Tibial nerve (tissue), 4 donors: ENCODE measurements around the gene OTUD7B. TPM values are rescaled to one million over a fixed set of nuclear protein-coding genes. Genes with fewer than 3 reads are reported as not detected.

Experiments
- DNase-seq, 2 donors: peaks; one replicate each; pipeline ENCODE4 v3.0.0-alpha.2; 2019; ENCODE audit warnings: low spot score in 2 of 2
- H3K27ac ChIP-seq, 4 donors: fragments of 200-600 bp; sonication (generic) in 3 of 4; one replicate each; pipeline ENCODE4 v1.5.1; 2017 to 2019; ENCODE audit warnings: mild to moderate bottlenecking in 1 of 4
- H3K27me3 ChIP-seq, 2 donors: fragments of 200-600 bp; sonication (generic) in 1 of 2; one replicate each; pipeline versions ENCODE4 v1.5.1 to v1.6.0; 2017 to 2019
- H3K36me3 ChIP-seq, 3 donors: fragments of 200-600 bp; sonication (generic); one replicate each; pipeline ENCODE4 v1.5.1; 2018 to 2019
- H3K4me1 ChIP-seq, 4 donors: fragments of 200-600 bp; sonication (generic) in 3 of 4; one replicate each; pipeline ENCODE4 v1.5.1; 2017 to 2019
- H3K4me3 ChIP-seq, 4 donors: fragments of 200-600 bp; sonication (generic) in 3 of 4; one replicate each; pipeline ENCODE4 v1.5.1; 2017 to 2019; ENCODE audit warnings: mild to moderate bottlenecking in 1 of 4, moderate library complexity in 1 of 4
- H3K9me3 ChIP-seq, 4 donors: fragments of 200-600 bp; sonication (generic) in 3 of 4; one replicate each; pipeline ENCODE4 v1.5.1; 2017 to 2019
- EP300 ChIP-seq, 2 donors: sonication (generic); formaldehyde crosslinking; IDR thresholded peaks; one replicate each; pipeline ENCODE4 v1.6.1; 2017; ENCODE audit warnings: antibody characterized with exemption in 2 of 2, mild to moderate bottlenecking in 1 of 2
- POLR2A ChIP-seq, 2 donors: fragments of 450-650 bp; IDR thresholded peaks; one replicate each; pipeline ENCODE4 v1.6.1; 2017; ENCODE audit warnings: antibody characterized with exemption in 2 of 2, mild to moderate bottlenecking in 2 of 2, moderate library complexity in 2 of 2
- WGBS, 2 donors: methylation state at CpG; one replicate each; pipeline ENCODE4 v1.1.5; 2018; 5-methylcytosine and 5-hydroxymethylcytosine counted together
- total RNA-seq, 4 donors: library from RNA; depleted of rRNA; stranded (reverse); fragments of >200 nt; gene quantifications; one replicate each; pipeline ENCODE4 v1.1.0, GENCODE V29; 2016
- TF ChIP-seq, protein P1 (sequence below), 5 experiments: fragments of 200-600 bp in 3 of 5; fragments of 450-650 bp in 2 of 5; sonication (generic) in 3 of 5; IDR thresholded peaks; one replicate each; pipeline ENCODE4 v1.5.1; 2016 to 2019; ENCODE audit warnings: antibody characterized with exemption in 5 of 5, mild to moderate bottlenecking in 3 of 5, moderate library complexity in 2 of 5

Gene OTUD7B
- total RNA-seq, 4 donors from 2014 or later, result 54.3 to 84.6 (median 80.1) TPM

DNA sequence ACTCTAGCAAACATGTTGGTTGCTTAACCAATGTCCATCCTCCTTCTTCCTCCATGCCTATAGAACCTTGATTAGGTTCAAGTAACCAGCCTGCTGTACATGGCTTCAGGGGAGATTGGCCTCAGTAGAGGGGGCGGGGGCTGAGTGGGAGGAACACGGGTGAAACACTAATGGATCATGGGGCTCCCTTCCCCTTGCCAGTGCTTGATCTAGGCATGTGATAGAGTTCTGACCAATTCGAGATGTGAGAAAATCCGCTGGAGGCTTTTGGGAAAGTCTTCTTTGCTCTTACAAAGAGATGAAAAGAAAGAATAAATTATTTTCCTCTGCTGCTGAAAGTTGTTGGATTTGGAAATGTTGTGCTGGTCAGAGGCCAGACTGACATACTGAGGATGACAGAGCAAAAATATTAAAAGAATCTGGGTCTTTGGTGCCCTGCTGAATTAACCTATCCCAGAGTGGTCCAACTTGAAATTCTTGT is 5.2 kb upstream of the OTUD7B start:
- no peak for TF ChIP-seq EP300 (IDR thresholded peaks at IDR 0.05)
- no peaks in the 10 kb centered on the region for H3K36me3 ChIP-seq
- no peak for DNase-seq
- peaks cover 0 to 34% (median 10%) of the 10 kb centered on the region in 4 donors for H3K4me1 ChIP-seq
- no peaks in the 10 kb centered on the region for H3K27me3 ChIP-seq
- no peaks in the 10 kb centered on the region for H3K9me3 ChIP-seq
- H3K27ac ChIP-seq, result peak overlapping the region in 2 of 4 donors; percentile 50 to 80
- 54 to 67% methylated on average over 4 of the region's 4 CpGs for WGBS, 2 donors
- H3K4me3 ChIP-seq, result no peak overlapping the region

DNA sequence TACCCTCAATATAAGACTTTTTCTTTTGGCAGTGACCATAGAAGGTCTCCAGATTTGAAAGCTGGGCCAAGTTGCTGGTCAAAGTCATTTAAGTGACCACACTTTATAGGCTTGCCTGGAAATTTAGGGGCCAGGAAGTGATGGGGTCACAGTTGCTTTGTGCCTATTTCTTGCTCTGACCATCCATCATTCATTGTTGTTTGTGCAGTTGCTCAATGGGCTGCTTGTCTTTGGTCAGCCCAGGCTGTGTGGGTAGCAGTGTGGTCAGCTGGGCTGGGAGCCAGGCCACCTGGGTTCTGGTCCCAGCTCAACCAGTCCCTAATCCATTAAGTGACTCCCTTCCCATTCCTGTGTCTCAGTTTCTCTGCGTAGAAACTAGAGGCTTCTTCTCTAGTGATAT is 2.1 kb upstream of the OTUD7B start:
- peak in 1 of 2 donors; percentile 25 for DNase-seq
- TF ChIP-seq POLR2A (IDR thresholded peaks at IDR 0.05) (no peak), EP300 (IDR thresholded peaks at IDR 0.05) (peak in 1 of 2 donors; percentile 59)
- TF ChIP-seq, protein P1, sequence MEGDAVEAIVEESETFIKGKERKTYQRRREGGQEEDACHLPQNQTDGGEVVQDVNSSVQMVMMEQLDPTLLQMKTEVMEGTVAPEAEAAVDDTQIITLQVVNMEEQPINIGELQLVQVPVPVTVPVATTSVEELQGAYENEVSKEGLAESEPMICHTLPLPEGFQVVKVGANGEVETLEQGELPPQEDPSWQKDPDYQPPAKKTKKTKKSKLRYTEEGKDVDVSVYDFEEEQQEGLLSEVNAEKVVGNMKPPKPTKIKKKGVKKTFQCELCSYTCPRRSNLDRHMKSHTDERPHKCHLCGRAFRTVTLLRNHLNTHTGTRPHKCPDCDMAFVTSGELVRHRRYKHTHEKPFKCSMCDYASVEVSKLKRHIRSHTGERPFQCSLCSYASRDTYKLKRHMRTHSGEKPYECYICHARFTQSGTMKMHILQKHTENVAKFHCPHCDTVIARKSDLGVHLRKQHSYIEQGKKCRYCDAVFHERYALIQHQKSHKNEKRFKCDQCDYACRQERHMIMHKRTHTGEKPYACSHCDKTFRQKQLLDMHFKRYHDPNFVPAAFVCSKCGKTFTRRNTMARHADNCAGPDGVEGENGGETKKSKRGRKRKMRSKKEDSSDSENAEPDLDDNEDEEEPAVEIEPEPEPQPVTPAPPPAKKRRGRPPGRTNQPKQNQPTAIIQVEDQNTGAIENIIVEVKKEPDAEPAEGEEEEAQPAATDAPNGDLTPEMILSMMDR (IDR thresholded peaks at IDR 0.05), result no peak
- H3K27me3 ChIP-seq, result no peaks in the 10 kb centered on the region
- no peaks in the 10 kb centered on the region for H3K36me3 ChIP-seq
- 84 to 88% methylated on average over 1 of the region's 1 CpG for WGBS, 2 donors
- H3K4me1 ChIP-seq, result peaks cover 0 to 47% (median 14%) of the 10 kb centered on the region in 4 donors
- H3K27ac ChIP-seq, result peak overlapping the region in 3 of 4 donors; percentile 93 to 98 (median 96)
- H3K4me3 ChIP-seq, result no peak overlapping the region
- H3K9me3 ChIP-seq, result no peaks in the 10 kb centered on the region

DNA sequence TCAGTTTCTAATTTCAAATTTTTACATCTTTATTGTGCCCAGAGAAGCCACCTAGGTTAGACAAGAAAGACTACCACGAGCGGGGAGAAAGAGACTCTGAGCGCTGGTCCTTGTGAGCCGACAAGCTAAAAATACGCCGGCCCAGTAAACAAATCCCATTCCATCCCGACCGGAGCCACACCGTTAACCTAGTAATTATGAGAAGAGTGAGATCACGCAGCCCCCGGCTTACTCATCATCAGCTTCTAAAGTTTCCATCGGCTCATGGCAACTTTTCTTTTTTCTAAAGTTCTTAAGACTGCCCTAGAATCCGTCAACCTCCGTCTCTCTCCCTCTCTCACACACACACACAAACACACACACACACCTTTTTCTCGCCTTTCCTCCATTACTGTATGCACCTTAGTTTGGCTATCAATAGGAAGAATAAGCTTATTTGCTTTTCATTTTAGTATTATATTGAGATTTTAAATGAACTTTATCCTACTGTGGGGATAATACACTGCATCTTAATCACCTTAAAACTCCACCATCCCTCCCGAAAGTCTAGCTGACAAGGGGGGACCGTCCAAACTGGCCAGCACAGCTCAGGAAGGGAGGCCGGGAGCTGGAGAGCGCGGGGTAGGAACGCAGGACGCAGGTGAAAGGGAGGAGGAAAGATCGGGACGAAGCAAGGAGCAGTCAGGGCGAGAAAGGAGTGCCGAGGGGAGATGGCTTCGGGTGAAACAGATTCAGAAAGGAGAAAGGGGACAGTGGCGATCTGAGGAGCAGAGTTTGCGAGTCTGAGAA is 728 bp downstream of the OTUD7B start:
- H3K4me1 ChIP-seq, result peaks cover 0 to 65% (median 19%) of the 10 kb centered on the region in 4 donors
- peak overlapping the region; percentile 83 to 95 (median 86) for H3K4me3 ChIP-seq
- H3K27ac ChIP-seq, result peak overlapping the region; percentile 93 to 98 (median 95)
- H3K9me3 ChIP-seq, result no peaks in the 10 kb centered on the region
- no peaks in the 10 kb centered on the region for H3K27me3 ChIP-seq
- peaks cover 0 to 2% (median 0%) of the 10 kb centered on the region in 3 donors for H3K36me3 ChIP-seq
- 0 to 1% methylated on average over 29 of the region's 29 CpGs for WGBS, 2 donors
- TF ChIP-seq, protein P1 (IDR thresholded peaks at IDR 0.05), result no peak
- peak in 1 of 2 donors; percentile 7 for TF ChIP-seq POLR2A (IDR thresholded peaks at IDR 0.05)
- DNase-seq, result peak in 1 of 2 donors; percentile 51

DNA sequence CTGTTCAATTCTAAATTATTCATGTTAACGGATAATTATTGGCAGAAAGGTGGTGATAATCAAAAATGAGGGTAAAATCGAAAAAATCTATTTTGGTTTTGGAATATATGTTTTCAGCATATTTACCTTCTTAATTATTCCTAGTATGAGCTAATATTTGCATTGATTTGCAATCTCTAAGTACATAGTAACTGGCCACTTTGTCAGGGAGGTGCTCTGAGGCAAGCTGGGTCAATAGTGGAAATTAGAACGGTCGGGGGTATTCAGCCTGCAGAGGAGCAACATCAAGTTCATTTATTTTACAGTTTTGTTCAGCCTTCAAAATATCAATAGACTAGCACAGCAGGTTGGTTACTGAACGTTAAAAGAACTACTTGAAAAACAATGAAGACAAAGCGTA is 1.8 kb downstream of the OTUD7B start:
- H3K27me3 ChIP-seq, result no peaks in the 10 kb centered on the region
- TF ChIP-seq POLR2A (IDR thresholded peaks at IDR 0.05), result no peak
- TF ChIP-seq EP300 (IDR thresholded peaks at IDR 0.05), result no peak
- TF ChIP-seq, protein P1 (IDR thresholded peaks at IDR 0.05), result no peak
- H3K27ac ChIP-seq, result peak overlapping the region; percentile 39 to 98 (median 94)
- DNase-seq, result no peak
- WGBS, 2 donors, result 37% methylated on average over 6 of the region's 6 CpGs
- H3K4me1 ChIP-seq, result peaks cover 0 to 76% (median 25%) of the 10 kb centered on the region in 4 donors
- H3K9me3 ChIP-seq, result no peaks in the 10 kb centered on the region
- peak overlapping the region; percentile 83 to 95 (median 86) for H3K4me3 ChIP-seq
- H3K36me3 ChIP-seq, result peaks cover 0 to 12% (median 0%) of the 10 kb centered on the region in 3 donors

DNA sequence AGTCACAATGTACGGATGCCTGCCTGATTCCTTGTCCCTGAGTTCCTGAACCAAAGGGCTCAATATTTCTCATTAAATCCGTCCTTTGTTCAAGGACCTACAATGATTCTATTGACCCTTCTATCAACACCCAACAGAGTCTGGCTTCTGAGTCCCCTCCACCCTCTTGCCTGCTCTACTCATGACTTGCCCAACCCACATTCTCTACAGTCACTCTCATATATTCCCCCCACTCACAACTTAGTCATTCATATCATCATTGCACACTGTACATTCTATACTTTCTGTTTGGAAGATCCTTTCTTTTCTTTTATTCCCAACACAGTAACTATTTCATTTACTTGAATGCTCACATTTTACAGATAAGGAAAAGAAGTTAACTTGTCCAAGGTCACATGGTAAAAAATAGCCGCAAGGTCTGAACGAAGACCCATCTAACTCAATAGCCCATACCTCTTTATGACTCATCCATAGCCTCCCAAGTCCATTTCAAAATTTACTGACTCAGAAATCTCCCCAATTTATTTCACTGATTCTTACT is 3.6 kb downstream of the OTUD7B start:
- H3K27me3 ChIP-seq, result no peaks in the 10 kb centered on the region
- H3K9me3 ChIP-seq, result no peaks in the 10 kb centered on the region
- peaks cover 0 to 12% (median 0%) of the 10 kb centered on the region in 3 donors for H3K36me3 ChIP-seq
- peak overlapping the region in 3 of 4 donors; percentile 83 to 95 (median 86) for H3K4me3 ChIP-seq
- 42 to 55% methylated on average over 4 of the region's 4 CpGs for whole genome bisulfite sequencing, 2 donors
- no peak for DNase-seq
- peaks cover 0 to 82% (median 25%) of the 10 kb centered on the region in 4 donors for H3K4me1 ChIP-seq
- TF ChIP-seq, protein P1 (IDR thresholded peaks at IDR 0.05), result no peak
- TF ChIP-seq POLR2A (IDR thresholded peaks at IDR 0.05), result peak; percentile 23 to 54
- peak in 1 of 2 donors; percentile 81 for TF ChIP-seq EP300 (IDR thresholded peaks at IDR 0.05)
- H3K27ac ChIP-seq, result peak overlapping the region; percentile 39 to 98 (median 94)
